ENCODE results near the gene KCNH3. TPM values are rescaled to one million over a fixed set of nuclear protein-coding genes. Genes with fewer than 3 reads are reported as not detected.

Gene KCNH3
- total and polyA plus RNA-seq, 2 of the 13 experiments (the other 11 are each of a cell fraction or from before 2014, with no cell fraction given) = 0.01 to 0.07 TPM

- no peak overlapping the region for H2AFZ ChIP-seq (ENCODE audit: low read length)
- H3K9ac ChIP-seq (ENCODE audit: insufficient read depth, low read depth, low read length) = no peak overlapping the region
- DNase-seq (ENCODE audit: low spot score) (no peak), FAIRE-seq (no peak), ATAC-seq (no peak)
- TF ChIP-seq ZSCAN5A (CRISPR knock-in tag; IDR thresholded peaks at IDR 0.05; ENCODE audit: borderline replicate concordance) (no peak), MTA3 (CRISPR knock-in tag; IDR thresholded peaks at IDR 0.05) (no peak)
- ChIA-PET POLR2A (no interaction called here), CTCF (ENCODE audit: low intra/inter-chr PET ratio, low total read pairs) (no interaction called here)
- H4K20me1 ChIP-seq (ENCODE audit: insufficient read depth, low read length) = no peaks in the 10 kb centered on the region
- WGBS (ENCODE audit: low lambda C conversion rate) = 73% methylated on average over 1 of the region's 1 CpG
- in situ Hi-C loops (cut with HindIII; ENCODE audit: extremely low pct_ligation_motif_present, low pct_unique_long_range_greater_than_20kb) (no loop called here), intact Hi-C loops (cut with micrococcal nuclease; ENCODE audit: unreplicated experiment) (no loop called here)
- H3K4me3 ChIP-seq (replicated peaks in 1 of 3; ENCODE audit: insufficient read depth in 1 of 3, low read depth in 2 of 3, low read length in 3 of 3) = no peak overlapping the region
- peaks cover 10% of the 10 kb centered on the region; the same call in 1 of the 2 replicates for H3K4me1 ChIP-seq (ENCODE audit: insufficient read depth, low read length)
- H3K9me3 ChIP-seq (ENCODE audit: low read length) = no peaks in the 10 kb centered on the region
- H3K79me2 ChIP-seq (ENCODE audit: insufficient read depth, low read length) = no peaks in the 10 kb centered on the region
- BruUV-seq (replicated peaks) = no TSS peak
- no peaks in the 10 kb centered on the region for H3K36me3 ChIP-seq (replicated peaks in 1 of 2; ENCODE audit: control insufficient read depth in 1 of 2, insufficient read depth in 2 of 2, low read length in 2 of 2)
- no peak overlapping the region for H3K27ac ChIP-seq (ENCODE audit: extremely low read length, insufficient read depth, low read length)
- no peak overlapping the region for H3K4me2 ChIP-seq (ENCODE audit: low read depth, low read length)
- no peaks in the 10 kb centered on the region for H3K27me3 ChIP-seq (ENCODE audit: control insufficient read depth in 1 of 2, insufficient read depth in 2 of 2, low read length in 2 of 2)
These were observed 64.9 kb downstream of the KCNH3 start for GRCh38 chr12:49603721-49604120.

- Histone ChIP-seq H3K4me3 (replicated peaks in 1 of 3; ENCODE audit: insufficient read depth in 1 of 3, low read depth in 2 of 3, low read length in 3 of 3) (no peak overlapping the region), H3K4me1 (ENCODE audit: insufficient read depth, low read length) (peaks cover 21% of the 10 kb centered on the region), H3K27me3 (ENCODE audit: control insufficient read depth in 1 of 2, insufficient read depth in 2 of 2, low read length in 2 of 2) (no peaks in the 10 kb centered on the region), H3K36me3 (replicated peaks in 1 of 2; ENCODE audit: control insufficient read depth in 1 of 2, insufficient read depth in 2 of 2, low read length in 2 of 2) (no peaks in the 10 kb centered on the region), H3K4me2 (ENCODE audit: low read depth, low read length) (no peak overlapping the region), H3K79me2 (ENCODE audit: insufficient read depth, low read length) (no peaks in the 10 kb centered on the region), H3K27ac (ENCODE audit: extremely low read length, insufficient read depth, low read length) (no peak overlapping the region), H3K9ac (ENCODE audit: insufficient read depth, low read depth, low read length) (no peak overlapping the region), H3K9me3 (ENCODE audit: low read length) (no peaks in the 10 kb centered on the region), H2AFZ (ENCODE audit: low read length) (no peak overlapping the region), H4K20me1 (ENCODE audit: insufficient read depth, low read length) (no peaks in the 10 kb centered on the region)
- 21% methylated on average over 3 of the region's 5 CpGs for WGBS (ENCODE audit: low lambda C conversion rate)
- DNase-seq (ENCODE audit: low spot score) (no peak), FAIRE-seq (no peak), ATAC-seq (no peak)
- POLR2A ChIA-PET = interaction anchor here (0.5 kb wide), 1 partner anchor 17 kb away, joined by 3 read pairs; no protein-coding TSS in a partner anchor
- intact Hi-C loops (cut with micrococcal nuclease; ENCODE audit: unreplicated experiment) (no loop called here), in situ Hi-C loops (cut with HindIII; ENCODE audit: extremely low pct_ligation_motif_present, low pct_unique_long_range_greater_than_20kb) (no loop called here)
- BruUV-seq (replicated peaks) = no TSS peak
- CTCF ChIA-PET (ENCODE audit: low intra/inter-chr PET ratio, low total read pairs) = no interaction called here
- TF ChIP-seq SMAD9 (CRISPR knock-in tag; IDR thresholded peaks at IDR 0.05) (no peak), SALL2 (CRISPR knock-in tag; IDR thresholded peaks at IDR 0.05) (no peak), JDP2 (CRISPR knock-in tag; IDR thresholded peaks at IDR 0.05; ENCODE audit: borderline replicate concordance) (no peak), CSRNP2 (CRISPR knock-in tag; conservative IDR thresholded peaks at IDR 0.05; ENCODE audit: low read depth) (no peak), ZNF432 (CRISPR knock-in tag; IDR thresholded peaks at IDR 0.05; ENCODE audit: borderline replicate concordance) (no peak), ZBTB8A (CRISPR knock-in tag; IDR thresholded peaks at IDR 0.05; ENCODE audit: borderline replicate concordance, low read depth) (no peak), ZNF687 (CRISPR knock-in tag; IDR thresholded peaks at IDR 0.05) (no peak), ATF5 (CRISPR knock-in tag; IDR thresholded peaks at IDR 0.05; ENCODE audit: low read depth) (no peak), ATAD3A (CRISPR knock-in tag; IDR thresholded peaks at IDR 0.05) (no peak)
These were observed 66.0 kb downstream of the KCNH3 start for GRCh38 chr12:49604856-49605255.

Measured in HepG2 (cell line).